Calu3 (cell line): ENCODE results near the gene ZNF888. TPM values are rescaled to one million over a fixed set of nuclear protein-coding genes. Genes with fewer than 3 reads are reported as not detected.
"Not testable (repeated sequence)": the region's sequence is repeated elsewhere in the genome, so short reads cannot be mapped to it uniquely, and the experiment has no call there.

Source experiments
- BruUV-seq: library from RNA; stranded (reverse); fragments of 400-500 nt; replicated peaks from 2 replicates; lab custom pipeline; 2021; lab: Mats Ljungman, UMichigan
- CTCF ChIA-PET: fragments of 300-600 bp; sonication (Branson Sonifier 250); formaldehyde crosslinking; loops from one replicate; lab custom pipeline; 2022; ENCODE audit warnings: antibody characterized with exemption; lab: Charles Lee
- DNase-seq: peaks from one replicate; pipeline ENCODE4 v3.0.0; 2022
- H3K27ac Mint-ChIP-seq: one replicate; pipeline ENCODE4 v1.8.0; 2022; ENCODE audit warnings: mixed read lengths; ENCODE audit not compliant: unreplicated experiment
- H3K27me3 Mint-ChIP-seq: one replicate; pipeline ENCODE4 v1.8.0; 2022; ENCODE audit warnings: mixed read lengths; ENCODE audit not compliant: unreplicated experiment
- H3K36me3 Mint-ChIP-seq: one replicate; pipeline ENCODE4 v1.8.0; 2022; ENCODE audit warnings: mild to moderate bottlenecking, moderate library complexity, mixed read lengths; ENCODE audit not compliant: insufficient read depth, unreplicated experiment
- H3K4me1 Mint-ChIP-seq: one replicate; pipeline ENCODE4 v1.8.0; 2022; ENCODE audit warnings: mild to moderate bottlenecking, low read depth, mixed read lengths; ENCODE audit not compliant: unreplicated experiment
- H3K4me3 Mint-ChIP-seq: one replicate; pipeline ENCODE4 v1.8.0; 2022; ENCODE audit warnings: mild to moderate bottlenecking, low read depth, moderate library complexity, mixed read lengths; ENCODE audit not compliant: unreplicated experiment
- H3K9me3 Mint-ChIP-seq: one replicate; pipeline ENCODE4 v1.8.0; 2022; ENCODE audit warnings: low read depth, mixed read lengths; ENCODE audit not compliant: unreplicated experiment
- intact Hi-C: fragments of 100-400 bp; cut with micrococcal nuclease; formaldehyde crosslinking; loops from one replicate; pipeline ENCODE4 v1.10.0; 2022; ENCODE audit not compliant: unreplicated experiment
- total RNA-seq: library from RNA; stranded (reverse); gene quantifications from 2 replicates; pipeline ENCODE4 v1.2.3, GENCODE V29; 2022
- TF ChIP-seq, protein P1 (sequence below): fragments of 200-600 bp; IDR thresholded peaks from one replicate; pipeline ENCODE4 v1.8.0; 2022; ENCODE audit warnings: antibody characterized with exemption; ENCODE audit not compliant: unreplicated experiment

The ZNF888 gene
- total RNA-seq, 1 experiment from 2014 or later: 25.5 TPM

DNA sequence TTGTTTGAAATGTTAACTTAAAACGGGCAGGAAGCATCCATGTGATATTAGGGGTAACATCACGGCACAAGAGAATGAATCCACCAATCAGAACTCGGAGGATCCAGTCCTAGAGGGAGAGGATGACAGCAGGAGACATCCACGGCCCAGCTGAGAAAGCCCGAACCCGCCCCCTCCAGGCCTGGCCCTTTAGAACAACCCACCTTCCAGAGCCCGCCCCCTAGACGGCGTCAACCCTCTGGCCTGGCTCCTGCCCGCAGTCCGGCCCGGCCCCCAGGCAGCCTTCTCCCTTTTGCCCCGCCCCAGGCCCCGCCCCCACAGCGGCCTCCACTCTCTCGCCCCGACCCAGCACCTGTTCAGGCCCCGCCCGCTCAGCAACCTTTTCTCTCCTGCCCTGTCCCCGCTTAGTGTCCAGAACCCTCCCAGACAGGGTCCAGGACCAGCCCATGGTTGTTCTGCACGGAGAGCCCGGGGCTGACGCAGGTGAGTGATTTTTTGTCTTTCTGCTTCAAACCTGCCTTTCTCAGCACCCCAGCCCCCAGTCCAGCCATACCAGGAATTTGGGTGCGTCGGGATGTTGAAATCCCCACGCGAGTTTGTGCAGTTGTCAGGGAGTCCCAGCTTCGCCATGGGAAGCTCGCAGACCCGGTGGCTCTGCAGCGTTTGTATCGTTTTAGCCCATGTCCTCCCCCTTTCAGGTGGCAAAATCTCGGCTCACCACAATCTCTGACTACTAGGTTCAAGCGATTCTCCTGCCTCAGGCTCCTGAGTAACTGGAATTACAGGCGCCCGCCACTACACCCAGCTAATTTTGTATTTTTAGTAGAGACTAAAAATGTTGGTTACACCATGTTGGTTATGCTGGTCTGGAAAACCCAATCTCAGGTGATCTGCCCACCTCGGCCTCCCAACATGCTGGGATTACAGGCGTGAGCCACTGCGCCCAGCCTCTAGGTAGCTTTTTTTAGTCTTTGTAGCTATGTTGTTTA lies 23.4 kb upstream of the ZNF888 start:
- TF ChIP-seq, protein P1, sequence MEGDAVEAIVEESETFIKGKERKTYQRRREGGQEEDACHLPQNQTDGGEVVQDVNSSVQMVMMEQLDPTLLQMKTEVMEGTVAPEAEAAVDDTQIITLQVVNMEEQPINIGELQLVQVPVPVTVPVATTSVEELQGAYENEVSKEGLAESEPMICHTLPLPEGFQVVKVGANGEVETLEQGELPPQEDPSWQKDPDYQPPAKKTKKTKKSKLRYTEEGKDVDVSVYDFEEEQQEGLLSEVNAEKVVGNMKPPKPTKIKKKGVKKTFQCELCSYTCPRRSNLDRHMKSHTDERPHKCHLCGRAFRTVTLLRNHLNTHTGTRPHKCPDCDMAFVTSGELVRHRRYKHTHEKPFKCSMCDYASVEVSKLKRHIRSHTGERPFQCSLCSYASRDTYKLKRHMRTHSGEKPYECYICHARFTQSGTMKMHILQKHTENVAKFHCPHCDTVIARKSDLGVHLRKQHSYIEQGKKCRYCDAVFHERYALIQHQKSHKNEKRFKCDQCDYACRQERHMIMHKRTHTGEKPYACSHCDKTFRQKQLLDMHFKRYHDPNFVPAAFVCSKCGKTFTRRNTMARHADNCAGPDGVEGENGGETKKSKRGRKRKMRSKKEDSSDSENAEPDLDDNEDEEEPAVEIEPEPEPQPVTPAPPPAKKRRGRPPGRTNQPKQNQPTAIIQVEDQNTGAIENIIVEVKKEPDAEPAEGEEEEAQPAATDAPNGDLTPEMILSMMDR: no peak
- intact Hi-C loops: loop anchor here (10.0 kb wide), 2 partner anchors 212 to 248 kb away; partner anchors contain the start of genes ZNF611 and ZNF665
- peaks cover 16% of the 10 kb centered on the region for H3K4me1 Mint-ChIP-seq
- DNase-seq: no peak
- no peaks in the 10 kb centered on the region for H3K27me3 Mint-ChIP-seq
- peaks cover 15% of the 10 kb centered on the region for H3K9me3 Mint-ChIP-seq
- no TSS peak for BruUV-seq
- H3K36me3 Mint-ChIP-seq: peaks cover 67% of the 10 kb centered on the region
- H3K27ac Mint-ChIP-seq: peak overlapping the region; percentile 90
- CTCF ChIA-PET: no interaction called here
- H3K4me3 Mint-ChIP-seq: no peak overlapping the region

DNA sequence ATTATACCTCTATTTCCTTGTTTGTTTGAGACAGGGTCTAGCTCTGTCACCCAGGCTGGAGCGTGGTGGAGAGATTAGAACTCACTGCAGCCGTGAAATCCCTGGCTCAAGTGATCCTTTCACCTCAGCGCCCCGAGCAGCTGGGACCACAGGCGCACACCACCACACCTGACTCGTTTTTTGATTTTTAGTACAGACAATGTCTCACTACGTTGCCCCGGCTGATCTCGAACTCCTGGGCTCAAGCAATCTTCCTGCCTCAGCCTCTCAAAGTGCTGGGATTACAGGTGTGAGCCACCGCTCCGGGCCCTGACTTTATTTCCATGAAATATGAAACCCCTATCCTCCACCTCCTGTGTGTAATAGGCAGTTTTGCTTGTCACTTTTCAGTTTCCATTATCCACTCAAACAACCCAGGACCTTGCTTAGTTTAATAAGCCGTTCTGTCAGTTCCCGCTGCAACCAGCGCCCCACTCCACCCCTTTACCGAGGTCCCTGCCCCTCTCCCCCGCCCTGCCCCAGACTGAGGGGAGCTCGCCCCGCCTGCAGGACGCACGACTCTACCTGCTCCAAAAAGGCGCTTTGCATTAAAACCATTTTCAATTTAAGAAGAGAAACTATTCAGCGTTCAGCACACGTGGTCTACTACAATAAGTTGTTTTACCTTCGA lies 22.6 kb upstream of the ZNF888 start:
- BruUV-seq: no TSS peak
- peak overlapping the region; percentile 90 for H3K27ac Mint-ChIP-seq
- CTCF ChIA-PET: no interaction called here
- peaks cover 70% of the 10 kb centered on the region for H3K36me3 Mint-ChIP-seq
- H3K9me3 Mint-ChIP-seq: peaks cover 13% of the 10 kb centered on the region
- H3K4me3 Mint-ChIP-seq: no peak overlapping the region
- intact Hi-C loops: loop anchor here (2.0 to 10.0 kb wide), 3 partner anchors 23 to 249 kb away; partner anchors contain the start of genes ZNF611, ZNF665 and ZNF888
- no peaks in the 10 kb centered on the region for H3K27me3 Mint-ChIP-seq
- TF ChIP-seq, protein P1: no peak
- DNase-seq: no peak
- peaks cover 24% of the 10 kb centered on the region for H3K4me1 Mint-ChIP-seq

DNA sequence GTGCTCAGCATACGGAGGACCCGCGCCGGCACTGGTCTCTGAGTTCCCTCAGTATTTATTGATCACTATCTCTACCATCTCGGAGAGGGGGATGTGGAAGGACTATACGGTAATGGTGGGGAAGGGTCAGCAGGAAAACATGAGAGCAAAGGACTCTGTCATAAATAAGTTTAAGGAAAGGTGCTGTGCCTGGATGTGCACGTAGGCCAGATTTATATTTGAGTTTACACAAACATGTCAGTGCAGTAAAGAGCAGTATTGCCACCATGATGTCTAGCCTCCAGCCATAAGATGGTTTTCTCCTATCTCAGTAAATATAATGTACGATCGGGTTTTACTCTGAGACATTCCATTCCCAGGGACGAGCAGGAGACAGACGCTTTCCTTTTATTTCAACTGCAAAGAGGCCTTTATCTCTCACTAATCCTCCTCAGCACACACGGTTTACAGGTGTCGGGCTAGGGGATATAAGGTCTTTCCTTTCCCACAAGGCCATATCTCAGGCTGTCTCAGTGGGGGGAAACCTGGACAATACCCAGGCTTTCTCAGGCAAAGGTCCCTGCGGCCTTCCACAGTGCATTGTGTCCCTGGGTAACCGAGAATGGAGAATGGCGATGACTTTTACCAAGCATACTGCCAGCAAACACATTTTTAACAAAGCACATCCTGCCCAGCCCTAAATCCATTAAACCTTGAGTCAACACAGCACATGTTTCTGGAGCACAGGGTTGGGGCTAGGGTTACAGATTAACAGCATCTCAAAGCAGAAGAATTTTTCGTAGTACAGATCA lies 21.7 kb upstream of the ZNF888 start:
- CTCF ChIA-PET, BruUV-seq, H3K9me3 Mint-ChIP-seq, H3K27me3 Mint-ChIP-seq: not testable (repeated sequence)
- H3K4me1 Mint-ChIP-seq: peaks cover 24% of the 10 kb centered on the region
- intact Hi-C loops: loop anchor here (2.0 to 10.0 kb wide), 4 partner anchors 22 to 250 kb away; partner anchors contain the start of genes ZNF600, ZNF611, ZNF665 and ZNF888
- DNase-seq: peak; percentile 70
- H3K27ac Mint-ChIP-seq: peak overlapping the region; percentile 90
- peaks cover 61% of the 10 kb centered on the region for H3K36me3 Mint-ChIP-seq
- H3K4me3 Mint-ChIP-seq: peak overlapping the region; percentile 27

DNA sequence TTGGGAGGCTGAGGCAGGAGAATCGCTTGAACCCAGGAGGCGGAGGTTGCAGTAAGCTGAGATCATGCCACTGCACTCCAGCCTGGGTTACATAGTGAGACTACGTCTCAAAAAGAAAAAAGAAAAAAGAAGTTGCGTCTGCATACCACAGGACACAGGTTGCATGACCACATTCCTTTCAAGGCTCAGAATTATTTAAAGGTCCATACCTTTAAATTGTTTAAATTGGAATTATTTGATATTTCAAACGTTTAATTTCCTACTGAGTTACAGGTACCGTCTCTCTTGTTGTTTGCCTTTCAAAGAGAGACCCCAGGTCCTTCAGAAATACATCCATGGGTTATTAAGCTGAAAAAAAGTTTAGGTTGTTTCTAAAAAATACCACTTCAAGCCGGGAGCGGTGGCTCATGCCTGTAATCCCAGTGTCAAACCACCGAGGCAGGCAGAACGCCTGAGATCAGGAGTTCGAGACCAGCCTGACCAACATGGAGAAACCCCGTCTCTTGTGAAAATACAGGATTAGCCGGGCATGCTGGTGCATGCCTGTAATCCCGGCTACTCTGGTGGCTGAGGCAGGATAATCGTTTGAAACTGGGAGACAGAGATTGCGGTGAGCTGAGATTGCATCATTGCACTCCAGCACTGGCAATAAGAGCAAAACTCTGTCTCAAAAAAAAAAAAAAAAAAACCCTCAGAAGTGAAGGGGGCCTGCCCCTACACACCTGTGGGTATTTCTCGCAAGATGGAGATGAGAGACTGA lies 20.8 kb upstream of the ZNF888 start:
- no TSS peak for BruUV-seq
- no peaks in the 10 kb centered on the region for H3K27me3 Mint-ChIP-seq
- H3K4me3 Mint-ChIP-seq: peak overlapping the region; percentile 27
- H3K36me3 Mint-ChIP-seq: peaks cover 61% of the 10 kb centered on the region
- TF ChIP-seq, protein P1: no peak
- H3K4me1 Mint-ChIP-seq: peaks cover 26% of the 10 kb centered on the region
- CTCF ChIA-PET: interaction anchor here (0.6 kb wide), 1 partner anchor 39 kb away, joined by 4 read pairs; no protein-coding TSS in a partner anchor
- H3K27ac Mint-ChIP-seq: peak overlapping the region; percentile 90
- no peaks in the 10 kb centered on the region for H3K9me3 Mint-ChIP-seq
- intact Hi-C loops: loop anchor here (2.0 to 10.0 kb wide), 4 partner anchors 21 to 251 kb away; partner anchors contain the start of genes ZNF600, ZNF611, ZNF665 and ZNF888
- DNase-seq: no peak
